ENCODE results near the gene DUOXA2.
"Not testable (repeated sequence)": the region's sequence is repeated elsewhere in the genome, so short reads cannot be mapped to it uniquely, and the experiment has no call there.

DUOXA2 gene

DNA sequence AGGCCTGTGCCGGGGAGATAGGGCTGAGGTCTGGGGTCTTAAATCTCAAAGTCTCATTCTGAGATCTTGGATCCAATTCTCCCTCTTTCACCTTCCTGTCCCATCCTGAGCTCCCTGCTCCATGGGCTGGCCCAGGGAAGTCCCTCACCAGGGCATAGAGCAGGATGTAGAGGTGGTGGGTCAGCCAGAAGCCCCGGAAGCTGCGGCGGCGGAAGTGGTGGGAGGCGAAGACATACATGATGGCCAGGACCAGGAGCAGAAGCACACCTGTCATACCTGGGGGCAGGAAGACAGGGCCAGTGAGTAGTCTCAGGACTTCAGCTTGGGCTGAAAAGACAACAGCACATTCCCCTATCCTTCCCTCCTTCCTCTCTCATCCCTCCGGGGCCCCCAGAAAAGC lies 16.7 kb upstream of the DUOXA2 start:
- no peak for DNase-seq

DNA sequence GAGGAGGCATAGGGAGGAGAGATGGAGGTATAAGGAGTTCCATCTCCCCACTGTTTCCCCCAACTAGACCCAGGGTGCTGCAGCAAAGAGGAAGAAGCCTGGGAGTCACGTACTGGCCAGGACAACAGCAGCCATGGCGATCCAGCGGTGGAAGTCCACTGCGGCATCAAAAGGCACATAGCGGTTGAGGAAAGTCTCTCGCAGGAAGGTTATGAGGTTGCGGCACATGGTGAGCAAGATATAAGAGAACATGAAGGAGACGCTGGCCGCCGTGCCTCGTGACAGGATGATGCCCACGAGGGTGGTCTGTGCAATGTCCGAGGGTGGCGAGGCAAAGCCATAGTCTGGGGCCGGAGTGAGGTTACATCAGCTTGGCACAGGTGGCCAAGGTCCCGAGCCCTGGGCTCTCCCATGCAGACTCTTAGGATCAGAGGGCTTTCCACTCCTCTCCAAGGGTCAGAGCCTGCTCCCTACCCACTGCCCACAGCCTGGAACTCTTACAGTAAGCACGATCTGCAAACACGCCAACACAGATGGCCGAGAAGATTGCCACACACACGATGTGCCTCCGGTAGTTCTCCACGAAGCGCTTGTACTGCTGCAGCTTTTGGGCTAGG lies 14.5 kb upstream of the DUOXA2 start:
- no peak for DNase-seq

DNA sequence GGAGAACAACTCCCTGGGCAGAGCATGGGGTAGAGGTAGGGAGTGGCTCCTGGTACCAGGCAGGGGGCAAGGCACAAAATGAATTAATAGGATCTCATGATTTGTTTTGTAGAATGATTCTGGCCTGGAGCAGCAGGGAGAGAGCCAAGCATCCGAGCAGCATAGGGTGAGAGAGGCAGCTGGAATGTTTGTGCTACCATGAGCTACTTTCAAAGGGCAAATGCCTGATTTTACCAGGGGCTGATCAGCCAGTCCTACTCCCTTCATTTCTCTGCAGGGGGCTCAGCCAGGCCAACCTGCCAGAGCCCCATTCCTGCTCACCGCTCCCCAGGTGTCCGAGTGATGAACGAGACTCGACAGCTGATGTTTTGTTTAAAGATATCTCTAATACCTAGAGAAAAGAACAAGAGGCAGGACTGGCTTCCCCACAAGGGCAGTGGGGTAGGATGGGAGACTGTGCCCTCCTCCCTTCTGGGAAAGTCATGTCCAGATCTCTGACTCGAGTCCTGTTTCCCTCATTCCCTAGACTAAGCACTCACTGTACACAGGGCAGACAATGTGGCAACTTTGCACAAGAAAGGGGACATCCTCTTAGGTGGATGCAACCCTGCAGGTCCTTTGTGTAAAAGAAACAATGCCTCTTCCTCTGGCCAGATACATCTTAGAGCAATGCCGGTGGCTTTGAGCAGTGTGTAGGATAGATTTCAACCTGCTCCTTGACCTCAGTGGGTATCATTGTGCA lies 13.1 kb upstream of the DUOXA2 start:
- DNase-seq, result no peak

DNA sequence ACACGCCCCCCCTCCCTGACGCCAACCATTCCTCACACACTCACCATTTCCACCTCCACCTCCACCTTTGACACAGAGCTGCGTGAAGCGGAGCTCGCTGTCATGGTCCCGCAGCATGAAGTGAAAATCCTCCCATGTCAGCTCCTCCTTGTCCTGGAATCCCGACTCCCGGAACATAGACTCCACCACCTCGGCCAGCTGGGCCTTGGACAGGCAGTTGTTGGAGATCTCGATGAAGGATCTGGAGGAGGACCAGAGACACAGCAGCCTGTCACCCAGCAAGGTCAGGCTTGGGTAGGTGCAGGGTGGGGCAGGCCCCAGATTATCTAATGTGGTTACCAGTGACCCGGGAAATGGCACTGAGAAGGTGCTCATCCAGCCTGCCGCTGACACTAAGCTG lies 12.4 kb upstream of the DUOXA2 start:
- DNase-seq, result no peak

DNA sequence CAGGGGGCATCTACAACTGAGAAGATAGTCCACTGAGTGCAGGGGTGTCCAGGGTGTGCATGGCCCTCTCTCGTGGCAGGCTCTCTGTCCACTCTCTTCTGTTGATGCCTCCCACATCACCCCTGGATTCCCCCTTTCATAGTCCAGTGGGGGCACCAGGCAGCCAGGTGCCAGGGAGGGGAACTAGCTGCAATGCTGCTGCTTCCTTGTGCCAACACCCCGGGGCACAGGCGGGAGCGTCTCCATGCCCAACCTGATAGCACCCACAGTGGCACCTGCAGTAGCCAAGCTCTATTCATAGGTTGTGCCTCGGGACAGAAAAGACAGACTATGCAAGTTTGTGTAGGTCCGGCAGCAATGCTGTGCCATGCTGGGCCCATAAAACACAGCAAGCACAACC lies 11.9 kb upstream of the DUOXA2 start:
- no peak for DNase-seq

DNA sequence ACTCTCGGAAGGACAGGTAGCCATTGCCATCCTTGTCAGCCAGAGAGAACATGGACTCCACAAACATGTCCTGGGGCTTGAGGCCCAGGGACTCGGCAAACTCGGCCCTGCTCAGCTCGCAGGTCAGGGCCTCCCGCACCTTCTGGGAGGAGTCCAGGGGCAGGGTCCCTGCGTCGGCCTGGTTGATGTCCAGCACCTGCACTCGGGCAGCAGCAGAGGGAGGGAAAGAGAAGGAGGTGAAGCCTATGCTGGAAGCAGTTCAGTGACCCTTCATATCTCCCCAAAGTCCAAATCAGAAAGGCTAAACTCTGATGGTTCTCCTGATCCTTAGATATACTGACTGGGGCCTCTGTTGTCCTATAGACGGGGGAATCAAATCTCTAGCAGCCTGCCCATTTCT lies 10.0 kb upstream of the DUOXA2 start:
- DNase-seq, result not testable (repeated sequence)

DNA sequence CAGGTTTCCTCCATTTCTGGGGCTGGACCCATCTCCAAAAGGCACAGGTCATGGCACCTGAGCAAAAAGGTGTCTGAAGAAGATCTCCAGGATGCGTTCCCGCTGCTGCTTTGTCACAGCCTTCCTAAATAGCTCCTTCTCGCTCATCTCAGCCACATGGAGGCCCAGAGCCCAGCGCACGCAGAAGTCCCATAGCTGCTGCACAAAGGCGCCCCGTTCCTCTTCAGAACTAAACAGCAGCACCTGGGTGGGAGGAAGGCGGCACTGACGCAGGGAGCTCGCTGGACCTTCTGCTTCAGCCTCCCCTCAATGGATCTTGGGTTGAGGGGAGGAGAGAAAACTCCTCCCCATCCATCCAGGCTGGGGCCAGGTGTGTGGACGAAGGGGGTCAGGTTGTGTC lies 8.5 kb upstream of the DUOXA2 start:
- DNase-seq, result no peak

DNA sequence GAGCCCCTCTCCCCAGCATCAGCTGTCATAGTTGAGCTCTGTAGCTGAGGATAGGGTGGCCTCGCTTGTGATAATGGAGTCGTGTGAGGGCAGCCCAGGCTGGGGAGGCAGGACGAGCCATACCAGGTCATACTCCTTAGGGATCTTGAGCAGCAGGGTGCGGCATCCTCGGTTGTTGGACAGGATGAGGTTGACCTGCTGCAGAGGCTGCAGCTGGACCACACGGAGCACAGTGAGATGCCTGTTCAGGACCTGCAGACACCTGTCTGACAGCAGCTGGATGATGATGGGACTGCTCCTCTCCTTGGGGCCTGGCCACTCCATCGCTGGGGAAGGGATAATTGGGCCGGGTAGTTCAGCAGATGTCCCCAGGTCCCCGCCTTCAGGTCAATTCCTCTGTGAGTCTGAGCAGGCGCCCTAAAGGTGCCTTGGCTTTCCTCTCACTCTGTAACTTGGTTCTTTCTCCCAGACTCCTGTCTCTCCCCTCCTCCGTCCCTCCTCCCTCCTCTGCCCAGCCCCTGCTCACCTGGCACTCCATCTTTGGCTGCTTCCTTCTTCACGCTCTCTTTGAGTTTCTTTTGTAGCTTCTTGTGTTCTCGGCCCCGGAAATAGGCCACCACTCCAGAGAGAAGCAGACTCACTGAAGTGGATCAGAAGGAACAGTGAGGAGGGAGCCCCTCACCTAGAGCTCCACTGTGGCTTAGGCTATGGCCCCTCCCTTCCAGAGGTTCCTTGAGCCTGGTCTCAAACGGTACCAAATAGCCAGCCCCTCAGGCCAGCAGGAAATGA lies 7.9 kb upstream of the DUOXA2 start:
- no peak for DNase-seq

DNA sequence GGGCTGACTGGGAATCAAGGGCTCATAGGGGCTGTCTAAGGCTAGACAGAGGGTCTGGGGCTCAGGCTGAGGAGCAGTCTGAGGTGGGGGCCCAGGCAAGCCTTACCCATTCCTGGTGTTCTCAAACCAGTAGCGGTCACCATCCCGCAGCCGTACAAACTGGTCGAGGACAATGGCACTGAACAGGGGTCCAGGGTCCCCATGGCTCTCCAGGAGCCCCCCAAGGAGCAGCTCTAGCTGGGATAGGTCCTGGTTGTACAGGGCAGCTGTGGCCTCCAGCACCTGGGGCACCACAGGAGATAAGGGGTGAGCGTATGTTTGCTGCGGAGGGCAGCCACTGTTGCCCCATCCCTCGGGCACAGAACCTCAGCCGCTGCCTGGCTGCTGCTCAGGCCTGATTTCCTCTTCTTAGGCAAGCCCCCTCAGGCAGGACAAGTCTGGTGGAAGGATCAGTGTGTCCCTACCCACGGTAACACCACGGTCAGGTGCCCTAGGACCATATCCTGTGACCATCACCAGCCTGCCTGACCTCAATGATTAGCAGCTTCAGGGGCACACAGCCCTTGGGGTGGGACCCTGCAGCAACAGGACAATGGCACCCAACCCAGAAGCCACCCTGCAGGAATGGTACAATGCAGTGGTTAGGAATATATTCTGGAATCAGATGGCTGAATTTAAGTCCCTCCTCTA lies 6.0 kb upstream of the DUOXA2 start:
- DNase-seq, result no peak

DNA sequence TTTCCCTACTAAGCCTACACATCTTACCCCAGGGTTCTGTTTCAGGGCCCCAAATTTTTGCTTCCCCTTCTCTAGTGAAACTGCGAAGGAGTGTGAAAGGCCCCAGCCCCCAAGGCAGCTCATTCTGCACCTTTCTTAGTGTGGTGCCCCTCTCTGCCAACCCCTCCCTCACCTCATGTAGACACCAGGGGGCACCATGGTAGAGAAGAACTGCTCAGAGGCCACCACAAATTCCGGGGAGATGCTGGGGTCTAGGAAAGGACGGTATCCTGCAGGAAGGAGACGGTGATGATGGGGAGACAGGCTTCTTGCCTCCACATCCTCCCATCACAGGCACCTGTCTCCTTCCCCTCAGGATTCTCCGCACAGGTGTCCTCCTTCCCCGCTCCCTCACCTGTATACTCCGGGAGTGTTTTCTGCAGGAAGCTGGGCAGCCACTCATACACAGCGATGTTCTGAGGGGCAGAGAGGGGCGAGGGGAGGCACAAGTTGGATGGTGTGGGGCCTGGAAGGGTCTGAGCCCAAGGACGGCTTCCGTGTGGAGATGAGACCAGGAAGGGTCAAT lies 3.8 kb upstream of the DUOXA2 start:
- no peak for DNase-seq

DNA sequence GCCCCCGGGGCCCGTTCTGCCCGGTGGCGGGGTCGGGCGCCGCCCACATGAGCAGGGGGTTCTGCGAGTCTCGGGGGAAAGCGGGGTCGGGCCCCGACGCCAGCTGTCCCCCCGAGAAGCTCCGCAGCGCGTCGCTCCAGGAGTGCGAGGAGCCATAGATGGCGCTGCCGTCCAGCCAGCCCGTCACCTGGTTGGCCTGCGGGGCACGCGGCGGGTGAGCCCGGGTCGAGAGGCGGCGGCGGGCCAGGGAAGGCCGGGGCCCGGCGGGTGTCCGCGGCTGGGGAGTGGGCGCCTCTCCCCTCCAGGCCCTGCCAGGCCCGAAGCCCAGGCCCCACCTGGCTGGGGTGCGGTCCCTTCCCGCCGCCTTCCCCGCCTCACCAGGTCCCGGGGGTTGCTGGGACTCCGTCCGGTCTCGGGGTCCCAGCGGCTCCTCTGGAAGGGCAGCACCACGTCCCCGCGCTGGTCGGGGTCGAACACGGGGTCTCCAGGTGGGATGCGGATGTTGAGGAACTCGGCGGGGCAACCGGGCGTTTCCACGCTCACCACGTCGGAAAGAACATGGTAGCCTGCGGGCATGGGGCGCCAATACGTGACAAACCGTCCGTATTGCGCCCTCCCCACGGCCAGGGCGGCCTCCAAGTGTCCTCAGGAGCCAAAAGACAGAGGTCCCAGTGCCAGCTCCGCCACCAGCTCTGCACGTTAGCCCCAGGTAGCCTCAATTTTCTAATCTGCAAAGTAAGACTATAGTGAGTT lies 2.6 kb upstream of the DUOXA2 start:
- DNase-seq, result no peak

DNA sequence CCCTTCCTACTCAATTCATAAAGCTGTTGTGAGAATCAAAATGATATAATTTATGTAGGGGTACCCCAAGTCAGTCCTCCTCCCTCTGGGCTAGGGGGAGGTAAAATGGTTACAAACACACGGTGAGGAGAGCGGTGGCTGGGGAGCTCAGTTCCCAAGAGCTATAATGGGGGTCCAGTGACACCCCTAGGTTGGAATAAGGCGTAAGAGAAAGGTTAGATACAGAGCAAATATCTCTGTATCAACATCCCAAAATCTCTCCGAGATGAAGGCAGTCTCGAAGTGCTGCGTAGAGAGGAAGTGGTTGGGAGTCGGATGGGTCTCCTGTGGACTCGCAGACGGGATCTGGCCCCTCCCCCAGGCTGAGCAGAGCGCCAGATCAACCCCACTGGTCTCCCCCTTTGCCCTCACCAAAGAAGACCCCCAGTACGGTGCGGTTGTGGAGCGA lies 2.0 kb upstream of the DUOXA2 start:
- DNase-seq, result no peak

DNA sequence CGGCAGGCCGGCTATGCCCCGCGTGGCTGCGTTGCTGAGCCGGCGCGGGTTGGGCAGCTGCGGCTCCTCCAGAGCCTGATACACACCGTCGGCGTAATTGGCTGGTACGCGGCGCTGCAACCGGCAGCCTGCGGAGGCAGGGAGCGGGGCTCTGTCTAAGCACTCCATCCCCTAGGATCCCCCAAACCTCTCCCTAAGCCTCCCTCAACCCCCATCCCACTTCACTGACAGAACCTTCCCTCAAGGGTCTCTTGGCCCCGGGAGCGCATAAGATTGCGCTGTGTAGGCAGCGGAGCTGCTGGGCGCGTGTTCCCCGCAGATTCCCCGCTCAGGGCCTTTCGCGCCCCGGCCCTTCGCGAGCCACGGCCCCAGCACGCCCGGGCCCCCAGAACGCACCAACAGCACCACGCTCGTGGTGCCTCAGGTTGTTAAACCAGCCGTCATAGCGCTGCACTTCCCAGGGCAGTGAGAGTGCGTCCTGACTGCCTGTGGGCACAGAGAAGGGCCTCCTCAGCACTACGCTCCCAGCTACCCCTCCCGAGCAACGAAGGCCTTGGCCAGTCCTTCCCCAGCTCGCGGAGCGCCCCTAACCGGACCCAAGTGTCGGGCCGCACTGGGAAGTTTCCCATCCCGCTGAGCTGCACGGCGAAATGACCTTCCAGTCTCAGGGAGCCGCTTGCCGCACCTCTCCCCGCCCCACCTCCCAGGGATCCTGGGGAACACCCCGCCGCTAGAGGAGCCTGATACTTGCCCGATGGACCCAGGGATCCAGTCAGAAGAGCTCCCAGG lies 1.3 kb upstream of the DUOXA2 start:
- no peak for DNase-seq

DNA sequence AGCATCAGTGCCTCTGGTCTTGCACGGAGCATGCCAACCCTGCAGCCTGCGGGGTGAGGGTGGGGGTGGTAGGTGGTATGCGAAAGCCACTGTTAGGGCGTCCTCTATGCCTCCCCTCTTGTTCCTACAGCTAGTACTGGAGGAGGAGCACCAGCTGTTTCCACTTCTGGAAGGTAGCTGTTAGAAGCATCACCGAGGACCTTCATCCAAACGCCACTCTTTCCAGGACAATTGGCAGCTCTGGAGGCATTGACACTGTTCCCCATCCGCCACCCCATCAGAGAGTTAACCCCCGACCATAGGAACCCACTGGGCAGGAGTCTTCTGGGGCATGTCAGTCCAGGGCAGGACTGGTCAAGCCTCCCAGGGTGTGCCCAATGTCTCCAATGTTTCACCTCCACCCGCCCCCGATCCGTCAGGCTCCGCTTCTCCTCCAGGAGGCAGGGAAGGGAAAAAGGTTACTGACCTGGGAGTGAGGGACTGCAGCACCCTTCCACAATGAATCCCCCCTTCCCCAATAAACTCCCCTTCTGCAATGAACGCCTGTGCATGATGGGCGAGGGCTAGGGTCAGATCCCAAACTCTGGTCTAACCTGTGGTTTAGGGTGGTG lies 641 bp upstream of the DUOXA2 start:
- DNase-seq, result no peak

DNA sequence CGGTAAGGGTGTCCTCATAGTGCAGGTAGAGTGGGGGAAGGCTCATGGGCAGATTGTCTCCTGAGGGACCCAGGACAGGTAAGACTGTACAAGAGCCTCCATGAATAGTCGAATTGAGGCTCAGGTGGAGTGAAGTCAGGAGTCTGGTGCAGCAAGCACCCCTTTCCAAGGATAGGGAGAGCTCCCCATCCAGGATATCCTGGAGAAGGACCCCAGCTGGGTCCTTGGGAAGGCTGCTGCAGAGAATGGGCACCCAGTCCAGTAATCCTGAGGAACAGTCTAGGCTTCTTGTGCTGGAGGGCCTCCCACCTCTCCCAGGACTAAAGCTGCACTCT lies 592 bp downstream of the DUOXA2 start:
- DNase-seq, result no peak

DNA sequence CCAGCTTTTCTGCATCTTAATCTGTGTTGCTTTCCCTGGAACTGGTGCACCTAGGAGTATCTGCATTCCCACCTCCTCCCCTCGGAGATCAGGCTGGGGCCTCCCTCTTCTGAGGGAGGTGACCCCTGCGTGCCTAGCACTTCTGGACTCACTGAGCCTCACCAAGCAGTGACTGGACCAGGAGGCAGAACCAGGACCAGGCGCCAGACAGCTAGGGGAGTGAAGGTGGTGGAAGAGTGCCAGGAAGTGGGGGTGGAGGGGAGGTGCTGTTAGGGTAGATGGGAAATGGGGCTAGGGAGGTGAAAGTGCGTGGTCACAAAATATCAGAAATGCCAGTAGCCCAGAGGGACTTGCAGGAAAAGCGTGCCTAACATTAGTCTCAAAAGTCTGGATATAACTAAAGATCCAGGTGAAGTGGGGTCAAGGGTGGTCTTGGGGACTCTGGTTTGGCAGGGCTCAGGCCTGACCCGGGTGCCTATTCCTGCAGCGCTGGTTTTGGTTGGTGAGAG lies 1.2 kb downstream of the DUOXA2 start:
- no peak for DNase-seq

DNA sequence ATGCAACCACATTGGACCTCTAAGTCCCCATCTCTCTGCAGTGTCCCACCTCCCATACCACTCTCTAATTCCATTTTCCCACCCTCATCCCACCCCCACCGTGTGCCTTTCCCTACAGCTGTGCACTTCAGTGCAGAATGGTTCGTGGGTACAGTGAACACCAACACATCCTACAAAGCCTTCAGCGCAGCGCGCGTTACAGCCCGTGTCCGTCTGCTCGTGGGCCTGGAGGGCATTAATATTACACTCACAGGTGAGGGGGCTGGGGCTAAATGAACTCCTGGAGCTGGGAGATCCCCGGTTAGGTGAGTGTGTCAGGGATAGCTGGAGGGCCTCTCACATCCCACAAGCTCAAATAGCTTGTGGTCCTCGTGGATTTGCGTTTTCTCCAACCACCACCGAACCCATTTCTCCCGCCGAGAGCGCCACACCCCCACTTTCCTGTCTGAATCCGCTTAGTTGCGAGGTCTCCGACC lies 1.9 kb downstream of the DUOXA2 start:
- no peak for DNase-seq

DNA sequence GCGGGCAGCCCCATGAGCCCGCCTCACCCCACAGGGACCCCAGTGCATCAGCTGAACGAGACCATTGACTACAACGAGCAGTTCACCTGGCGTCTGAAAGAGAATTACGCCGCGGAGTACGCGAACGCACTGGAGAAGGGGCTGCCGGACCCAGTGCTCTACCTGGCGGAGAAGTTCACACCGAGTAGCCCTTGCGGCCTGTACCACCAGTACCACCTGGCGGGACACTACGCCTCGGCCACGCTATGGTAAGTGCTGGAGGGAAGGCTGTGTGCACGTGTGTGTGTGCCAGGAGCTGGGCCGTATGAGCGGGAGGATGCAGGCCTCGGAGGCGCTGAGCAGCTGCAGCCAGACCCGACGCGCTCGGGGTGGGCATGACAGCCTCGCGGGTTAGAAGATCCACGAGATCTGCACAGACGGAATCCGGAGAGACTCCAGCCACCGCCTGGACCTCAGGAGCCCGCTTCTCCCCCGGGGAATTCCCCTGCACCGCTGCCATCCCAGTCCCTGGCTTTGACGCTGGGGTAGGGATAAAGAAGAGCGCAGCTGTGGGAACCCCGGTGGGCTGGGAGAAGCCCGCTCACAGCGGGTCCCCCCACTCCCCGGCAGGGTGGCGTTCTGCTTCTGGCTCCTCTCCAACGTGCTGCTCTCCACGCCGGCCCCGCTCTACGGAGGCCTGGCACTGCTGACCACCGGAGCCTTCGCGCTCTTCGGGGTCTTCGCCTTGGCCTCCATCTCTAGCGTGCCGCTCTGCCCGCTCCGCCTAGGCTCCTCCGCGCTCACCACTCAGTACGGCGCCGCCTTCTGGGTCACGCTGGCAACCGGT lies 2.6 kb downstream of the DUOXA2 start:
- DNase-seq, result no peak

DNA sequence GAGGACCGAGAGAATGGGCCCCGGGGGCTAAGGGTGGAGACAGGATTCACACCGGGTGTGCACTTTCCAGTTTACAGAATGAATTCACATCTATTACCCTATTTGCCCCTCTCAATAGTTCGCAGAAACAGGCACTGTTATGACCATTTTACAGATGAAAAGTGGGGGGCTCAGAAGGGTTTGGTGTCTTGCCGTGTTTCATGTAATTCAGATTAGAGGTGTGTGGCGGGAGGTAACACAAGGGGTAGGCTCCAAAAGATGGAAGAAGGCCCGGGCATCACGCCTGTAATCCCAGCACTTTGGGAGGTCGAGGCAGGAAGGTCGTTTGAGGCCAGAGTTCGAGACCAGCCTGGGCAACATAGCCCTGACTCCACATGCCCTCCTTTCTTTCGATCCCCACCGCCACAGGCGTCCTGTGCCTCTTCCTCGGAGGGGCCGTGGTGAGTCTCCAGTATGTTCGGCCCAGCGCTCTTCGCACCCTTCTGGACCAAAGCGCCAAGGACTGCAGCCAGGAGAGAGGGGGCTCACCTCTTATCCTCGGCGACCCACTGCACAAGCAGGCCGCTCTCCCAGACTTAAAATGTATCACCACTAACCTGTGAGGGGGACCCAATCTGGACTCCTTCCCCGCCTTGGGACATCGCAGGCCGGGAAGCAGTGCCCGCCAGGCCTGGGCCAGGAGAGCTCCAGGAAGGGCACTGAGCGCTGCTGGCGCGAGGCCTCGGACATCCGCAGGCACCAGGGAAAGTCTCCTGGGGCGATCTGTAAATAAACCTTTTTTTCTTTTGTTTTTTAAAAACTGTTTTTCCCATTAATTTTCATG lies 3.4 kb downstream of the DUOXA2 start:
- DNase-seq, result no peak
